ENCODE results near the gene SMIM23. TPM values are rescaled to one million over a fixed set of nuclear protein-coding genes. Genes with fewer than 3 reads are reported as not detected.

The SMIM23 gene
- total and polyA plus RNA-seq, 2 of the 4 experiments (the other 2 are of a cell fraction): not detected

DNA sequence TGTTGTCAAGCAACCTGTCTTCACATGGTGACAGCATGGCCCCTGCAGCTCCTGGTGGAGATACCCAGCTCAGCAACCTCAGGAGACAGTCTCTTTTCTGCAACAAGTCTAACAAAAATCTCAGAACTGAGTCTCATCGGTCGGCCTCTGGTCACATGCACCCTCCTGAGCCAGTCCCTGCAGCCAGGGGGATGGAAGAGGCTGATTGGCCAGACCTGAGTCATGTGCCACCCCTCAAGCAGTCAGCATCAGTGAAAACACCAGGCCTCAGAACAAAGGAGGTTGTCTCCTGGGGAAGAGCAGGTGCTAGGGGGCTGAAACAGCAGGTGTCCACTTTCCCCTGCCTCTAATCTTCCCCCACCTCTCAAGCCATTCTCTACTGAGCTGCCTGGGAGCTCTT is 54.4 kb downstream of the SMIM23 start:
- no peak overlapping the region for H3K56ac ChIP-seq (ENCODE audit: extremely low read depth, insufficient read depth, low read length)
- no peak overlapping the region for H4K8ac ChIP-seq (ENCODE audit: low read depth in 2 of 2, low read length in 2 of 2)
- no peaks in the 10 kb centered on the region for H3K9me3 ChIP-seq (ENCODE audit: control insufficient read depth, insufficient read depth, low read length)
- no peak overlapping the region for H3K9ac ChIP-seq (ENCODE audit: low read depth, low read length)
- no peak overlapping the region for H2BK5ac ChIP-seq (ENCODE audit: low read depth, low read length, poor library complexity, severe bottlenecking)
- H3K14ac ChIP-seq (replicated peaks; ENCODE audit: low read depth, low read length): no peak overlapping the region
- WGBS, 2 experiments (ENCODE audit: extremely low coverage in 2 of 2, insufficient read length in 1 of 2): 0% methylated on average over 1 of the region's 2 CpGs; no CpG with 5 or more reads in 1 of the 2 experiments
- no peak overlapping the region for H4K5ac ChIP-seq (ENCODE audit: low read depth, low read length)
- no peak overlapping the region for H3K4me3 ChIP-seq (ENCODE audit: insufficient read depth, low read depth, low read length)
- no peaks in the 10 kb centered on the region for H3K79me1 ChIP-seq (ENCODE audit: low read depth in 1 of 2, low read length in 2 of 2)
- H3K27ac ChIP-seq (ENCODE audit: insufficient read depth, low read length): no peak overlapping the region
- no peaks in the 10 kb centered on the region for H4K20me1 ChIP-seq (ENCODE audit: insufficient read depth, low read length)
- H3K36me3 ChIP-seq (ENCODE audit: control insufficient read depth, insufficient read depth, low read length): no peaks in the 10 kb centered on the region
- peak overlapping the region; percentile 14 for H2AFZ ChIP-seq (replicated peaks; ENCODE audit: low read length, poor library complexity)
- no peak overlapping the region for H2AK9ac ChIP-seq (replicated peaks; ENCODE audit: low read depth, low read length, poor library complexity)
- no peak overlapping the region for H4K91ac ChIP-seq (ENCODE audit: insufficient read depth, low read depth, low read length)
- H2BK20ac ChIP-seq (ENCODE audit: low read depth, low read length): no peak overlapping the region
- no peak overlapping the region for H3K4me2 ChIP-seq (ENCODE audit: low read depth, low read length)
- ATAC-seq (ENCODE audit: low read depth) (no peak), DNase-seq (no peak)
- in situ Hi-C loops (cut with MboI; ENCODE audit: low sequenced_read_pairs): no loop called here
- no peak overlapping the region for H2AK5ac ChIP-seq (ENCODE audit: low read depth, low read length)
- H3K9me1 ChIP-seq (ENCODE audit: insufficient read depth, low read length): no peaks in the 10 kb centered on the region
- H3K4me1 ChIP-seq (ENCODE audit: control insufficient read depth, insufficient read depth, low read length): no peaks in the 10 kb centered on the region
- H3K27me3 ChIP-seq (ENCODE audit: control insufficient read depth, insufficient read depth, low read length): no peaks in the 10 kb centered on the region; the same call in 1 of the 2 replicates
- no peak for TF ChIP-seq MAZ (IDR thresholded peaks at IDR 0.05; ENCODE audit: borderline replicate concordance, low read depth, low read length)
- TF ChIP-seq, protein P1, sequence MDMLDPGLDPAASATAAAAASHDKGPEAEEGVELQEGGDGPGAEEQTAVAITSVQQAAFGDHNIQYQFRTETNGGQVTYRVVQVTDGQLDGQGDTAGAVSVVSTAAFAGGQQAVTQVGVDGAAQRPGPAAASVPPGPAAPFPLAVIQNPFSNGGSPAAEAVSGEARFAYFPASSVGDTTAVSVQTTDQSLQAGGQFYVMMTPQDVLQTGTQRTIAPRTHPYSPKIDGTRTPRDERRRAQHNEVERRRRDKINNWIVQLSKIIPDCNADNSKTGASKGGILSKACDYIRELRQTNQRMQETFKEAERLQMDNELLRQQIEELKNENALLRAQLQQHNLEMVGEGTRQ (IDR thresholded peaks at IDR 0.05; ENCODE audit: low read depth, low read length): peak; percentile 59; the same call in 1 of the 2 replicates
- intact Hi-C loops (cut with micrococcal nuclease): no loop called here
- ChIA-PET CTCF (interaction anchor here (0.6 kb wide), 1 partner anchor 12 kb away, joined by 4 read pairs; no protein-coding TSS in a partner anchor), POLR2A (ENCODE audit: unreplicated experiment) (no interaction called here)
- no peak overlapping the region for H2BK120ac ChIP-seq (ENCODE audit: low read depth, low read length)
- no peak overlapping the region for H3K4ac ChIP-seq (ENCODE audit: low read depth, low read length)
- no peak overlapping the region for H3K18ac ChIP-seq (ENCODE audit: low read depth, low read length)
- no peak overlapping the region for H2BK15ac ChIP-seq (ENCODE audit: low read depth, low read length)
- no peak overlapping the region for H3K23ac ChIP-seq (ENCODE audit: low read depth, low read length)
- dilution Hi-C loops (cut with HindIII; ENCODE audit: low sequenced_read_pairs, unreplicated experiment): no loop called here
- no TSS peak for BruUV-seq (replicated peaks)

Other genes starting within 250 kb of the SMIM23 start
- gene FBXW11, start 220.8 kb downstream of the SMIM23 start, total RNA-seq (2012; rRNA removed): 97.1 and 100 TPM in 2 replicates
- gene FBXW11, start 220.8 kb downstream of the SMIM23 start, polyA plus RNA-seq (2012; rRNA removed): 29.1 and 34.3 TPM in 2 replicates